HepG2 (cell line): ENCODE data around the gene DPAGT1. TPM values are rescaled to one million over a fixed set of nuclear protein-coding genes. Genes with fewer than 3 reads are reported as not detected.

Source experiments
- ASH2L ChIP-seq: fragments of 300-600, 200-600 bp; sonication (generic); IDR thresholded peaks from 2 replicates; pipeline ENCODE4 v1.7.0; 2017; ENCODE audit warnings: low read depth, mild to moderate bottlenecking, moderate library complexity, mixed read lengths, low read length; ENCODE audit not compliant: insufficient read length
- ETV5 ChIP-seq: IDR thresholded peaks from 2 replicates; pipeline ENCODE4 v1.6.1; 2018; ENCODE audit warnings: missing biosample characterization, missing genetic modification reagents, inconsistent platforms, borderline replicate concordance
- MBNL3 ChIP-seq: fragments of 250-450 bp; sonication (Bioruptor Pico); conservative IDR thresholded peaks from 2 replicates; pipeline ENCODE4 v1.8.0; 2022; ENCODE audit warnings: mild to moderate bottlenecking, inconsistent platforms
- PCBP1 ChIP-seq: fragments of 200-400 bp; formaldehyde crosslinking; IDR thresholded peaks from 2 replicates; pipeline ENCODE4 v1.6.1; 2017; ENCODE audit warnings: mild to moderate bottlenecking, low read depth, low read length, borderline replicate concordance
- PHF8 ChIP-seq: sonication (generic); formaldehyde crosslinking; IDR thresholded peaks from 2 replicates; pipeline ENCODE4 v1.5.0; 2020; ENCODE audit warnings: missing genetic modification reagents
- POLR2AphosphoS5 ChIP-seq: IDR thresholded peaks from 2 replicates; pipeline ENCODE4 v1.6.1; 2012; ENCODE audit warnings: low read depth, low read length
- RCOR2 ChIP-seq: IDR thresholded peaks from 2 replicates; pipeline ENCODE4 v1.6.1; 2016; ENCODE audit warnings: missing biosample characterization, missing genetic modification reagents
- RFX3 ChIP-seq: IDR thresholded peaks from 2 replicates; pipeline ENCODE4 v1.6.1; 2016; ENCODE audit warnings: missing biosample characterization, missing genetic modification reagents
- SALL2 ChIP-seq: sonication (generic); formaldehyde crosslinking; IDR thresholded peaks from 2 replicates; pipeline ENCODE4 v1.8.1; 2023; ENCODE audit warnings: mild to moderate bottlenecking, missing genetic modification reagents, inconsistent platforms
- SMC3 ChIP-seq: IDR thresholded peaks from 2 replicates; pipeline ENCODE4 v1.6.1; 2011; ENCODE audit warnings: low read length, improper control_type of control experiment
- SP1 ChIP-seq, 2 experiments: fragments of 450-650 bp in 1 of 2; sonication (generic) in 1 of 2; formaldehyde crosslinking in 1 of 2; IDR thresholded peaks; 2 replicates each; pipeline versions ENCODE4 v1.4.0 to v1.6.1; 2016 to 2020; ENCODE audit warnings: missing genetic modification reagents in 1 of 2
- STAG1 ChIP-seq: sonication (generic); formaldehyde crosslinking; IDR thresholded peaks from 2 replicates; pipeline ENCODE4 v1.4.0; 2020; ENCODE audit warnings: missing genetic modification reagents
- ZNF136 ChIP-seq: sonication (generic); formaldehyde crosslinking; IDR thresholded peaks from 2 replicates; pipeline ENCODE4 v1.8.1; 2022; ENCODE audit warnings: low read depth, mild to moderate bottlenecking, moderate library complexity, missing genetic modification reagents
- ZNF614 ChIP-seq: IDR thresholded peaks from 2 replicates; pipeline ENCODE4 v1.6.1; 2018; ENCODE audit warnings: missing biosample characterization, missing genetic modification reagents, inconsistent platforms, borderline replicate concordance
- ZNF629 ChIP-seq: sonication (generic); formaldehyde crosslinking; conservative IDR thresholded peaks from 2 replicates; pipeline ENCODE4 v1.5.0; 2020; ENCODE audit warnings: missing genetic modification reagents
- ZNF75D ChIP-seq: sonication (generic); formaldehyde crosslinking; IDR thresholded peaks from 2 replicates; pipeline ENCODE4 v1.8.1; 2023; ENCODE audit warnings: missing genetic modification reagents, mild to moderate bottlenecking, borderline replicate concordance
- ZNF790 ChIP-seq: sonication (generic); formaldehyde crosslinking; IDR thresholded peaks from 2 replicates; pipeline ENCODE4 v1.8.0; 2022; ENCODE audit warnings: missing genetic modification reagents, mild to moderate bottlenecking, borderline replicate concordance
- polyA plus RNA-seq, 8 experiments: library from polyadenylated mRNA; depleted of rRNA in 3 of 8; stranded (reverse) in 7 of 8; unstranded in 1 of 8; fragments of >200 nt; fragmentation: Illumina TruSeq in 4 of 8; extraction: Trizol in 4 of 8; gene quantifications; 2 replicates each; pipeline versions ENCODE4 v1.2.1 to v1.2.3, GENCODE V29; 2011 to 2016; ENCODE audit warnings: low read depth in 4 of 8, missing spikeins in 1 of 8, mixed read lengths in 1 of 8; ENCODE audit not compliant: insufficient read depth in 1 of 8
- total RNA-seq, 5 experiments: library from RNA; depleted of rRNA; stranded (reverse); fragments of >200 nt; fragmentation: Illumina TruSeq; extraction: Trizol; gene quantifications; 2 replicates each; pipeline ENCODE4 v1.2.3, GENCODE V29; 2016; ENCODE audit warnings: low read depth in 1 of 5
- TF ChIP-seq, protein P1 (sequence below): sonication (generic); formaldehyde crosslinking; IDR thresholded peaks from 2 replicates; pipeline ENCODE4 v1.8.1; 2023; ENCODE audit warnings: mild to moderate bottlenecking, missing genetic modification reagents, borderline replicate concordance
- TF ChIP-seq, protein P2 (sequence below): sonication (generic); formaldehyde crosslinking; IDR thresholded peaks from 2 replicates; pipeline ENCODE4 v1.4.0; 2020; ENCODE audit warnings: missing genetic modification reagents
- TF ChIP-seq, protein P3 (sequence below): IDR thresholded peaks from 2 replicates; pipeline ENCODE4 v1.6.1; 2018; ENCODE audit warnings: missing genetic modification reagents, mild to moderate bottlenecking, missing compliant biosample characterization
- TF ChIP-seq, protein P4 (sequence below): sonication (generic); formaldehyde crosslinking; IDR thresholded peaks from 2 replicates; pipeline ENCODE4 v1.4.0; 2020; ENCODE audit warnings: missing genetic modification reagents
- TF ChIP-seq, protein P5 (sequence below): sonication (generic); formaldehyde crosslinking; IDR thresholded peaks from 2 replicates; pipeline ENCODE4 v1.4.0; 2020; ENCODE audit warnings: missing genetic modification reagents

DPAGT1 gene
- total and polyA plus RNA-seq, 2 of the 13 experiments (the other 11 are each of a cell fraction or from before 2014, with no cell fraction given), result 37.6 to 70.7 TPM

DNA sequence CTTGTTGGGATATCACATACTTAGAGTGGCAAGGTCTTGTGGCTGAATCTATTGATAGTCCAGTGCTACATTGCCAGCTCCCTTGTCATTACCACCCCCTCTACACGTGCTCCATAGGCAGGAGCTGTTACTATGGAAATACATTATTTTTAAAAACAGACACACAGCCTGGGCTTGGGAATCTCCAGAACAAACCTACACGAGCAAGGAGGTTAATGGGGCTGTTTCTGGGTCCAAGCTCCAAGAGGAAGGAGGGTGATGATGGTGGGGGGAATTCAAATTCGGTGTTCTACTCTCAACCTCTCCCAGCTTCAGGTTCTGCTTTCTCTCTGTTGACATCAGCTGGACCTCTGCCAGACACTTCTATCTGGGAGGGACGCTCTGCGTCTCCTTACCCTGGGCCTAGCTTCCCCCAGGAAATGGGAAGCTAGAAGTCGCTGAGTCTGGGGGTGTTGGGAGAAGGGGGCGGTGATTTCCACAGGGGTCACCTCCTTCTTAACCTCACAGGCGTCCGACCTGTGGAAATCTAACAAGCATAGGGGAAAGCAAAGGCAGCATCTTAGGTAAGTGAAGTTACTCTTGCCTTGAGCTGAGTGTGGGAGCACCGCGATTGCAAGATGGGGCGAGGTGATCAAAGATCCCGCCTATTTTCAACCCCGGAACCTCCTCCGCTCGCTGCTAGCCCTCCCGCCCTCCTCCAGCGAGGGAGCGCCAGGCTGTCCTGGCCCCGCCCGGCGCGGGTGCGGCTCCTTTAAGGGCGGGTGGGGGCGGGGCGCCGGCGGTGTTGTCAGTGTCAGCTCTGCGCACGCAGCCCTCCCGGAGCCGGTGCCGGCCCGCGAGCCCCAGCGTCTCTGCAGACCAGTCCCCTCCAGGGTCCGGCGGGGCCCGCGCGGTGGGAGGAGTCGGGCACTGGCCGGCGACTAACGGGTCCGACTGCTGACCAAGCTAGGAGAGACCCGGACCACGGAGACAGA is 5.2 kb upstream of the DPAGT1 start, which contains the start of gene C2CD2L (continued):
- TF ChIP-seq, protein P1, sequence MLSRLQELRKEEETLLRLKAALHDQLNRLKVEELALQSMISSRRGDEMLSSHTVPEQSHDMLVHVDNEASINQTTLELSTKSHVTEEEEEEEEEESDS (CRISPR knock-in tag), result no peak
- no peak for TF ChIP-seq ZNF136 (CRISPR knock-in tag)
- TF ChIP-seq, protein P2, sequence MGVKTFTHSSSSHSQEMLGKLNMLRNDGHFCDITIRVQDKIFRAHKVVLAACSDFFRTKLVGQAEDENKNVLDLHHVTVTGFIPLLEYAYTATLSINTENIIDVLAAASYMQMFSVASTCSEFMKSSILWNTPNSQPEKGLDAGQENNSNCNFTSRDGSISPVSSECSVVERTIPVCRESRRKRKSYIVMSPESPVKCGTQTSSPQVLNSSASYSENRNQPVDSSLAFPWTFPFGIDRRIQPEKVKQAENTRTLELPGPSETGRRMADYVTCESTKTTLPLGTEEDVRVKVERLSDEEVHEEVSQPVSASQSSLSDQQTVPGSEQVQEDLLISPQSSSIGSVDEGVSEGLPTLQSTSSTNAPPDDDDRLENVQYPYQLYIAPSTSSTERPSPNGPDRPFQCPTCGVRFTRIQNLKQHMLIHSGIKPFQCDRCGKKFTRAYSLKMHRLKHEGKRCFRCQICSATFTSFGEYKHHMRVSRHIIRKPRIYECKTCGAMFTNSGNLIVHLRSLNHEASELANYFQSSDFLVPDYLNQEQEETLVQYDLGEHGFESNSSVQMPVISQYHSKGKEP, result no peak
- TF ChIP-seq ZNF75D, result no peak
- no peak for TF ChIP-seq SMC3
- no peak for TF ChIP-seq MBNL3 (CRISPR knock-in tag)
- TF ChIP-seq STAG1 (CRISPR knock-in tag), result no peak
- no peak for TF ChIP-seq ZNF614
- TF ChIP-seq, protein P3, sequence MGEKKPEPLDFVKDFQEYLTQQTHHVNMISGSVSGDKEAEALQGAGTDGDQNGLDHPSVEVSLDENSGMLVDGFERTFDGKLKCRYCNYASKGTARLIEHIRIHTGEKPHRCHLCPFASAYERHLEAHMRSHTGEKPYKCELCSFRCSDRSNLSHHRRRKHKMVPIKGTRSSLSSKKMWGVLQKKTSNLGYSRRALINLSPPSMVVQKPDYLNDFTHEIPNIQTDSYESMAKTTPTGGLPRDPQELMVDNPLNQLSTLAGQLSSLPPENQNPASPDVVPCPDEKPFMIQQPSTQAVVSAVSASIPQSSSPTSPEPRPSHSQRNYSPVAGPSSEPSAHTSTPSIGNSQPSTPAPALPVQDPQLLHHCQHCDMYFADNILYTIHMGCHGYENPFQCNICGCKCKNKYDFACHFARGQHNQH (CRISPR knock-in tag), result no peak
- TF ChIP-seq, protein P4, sequence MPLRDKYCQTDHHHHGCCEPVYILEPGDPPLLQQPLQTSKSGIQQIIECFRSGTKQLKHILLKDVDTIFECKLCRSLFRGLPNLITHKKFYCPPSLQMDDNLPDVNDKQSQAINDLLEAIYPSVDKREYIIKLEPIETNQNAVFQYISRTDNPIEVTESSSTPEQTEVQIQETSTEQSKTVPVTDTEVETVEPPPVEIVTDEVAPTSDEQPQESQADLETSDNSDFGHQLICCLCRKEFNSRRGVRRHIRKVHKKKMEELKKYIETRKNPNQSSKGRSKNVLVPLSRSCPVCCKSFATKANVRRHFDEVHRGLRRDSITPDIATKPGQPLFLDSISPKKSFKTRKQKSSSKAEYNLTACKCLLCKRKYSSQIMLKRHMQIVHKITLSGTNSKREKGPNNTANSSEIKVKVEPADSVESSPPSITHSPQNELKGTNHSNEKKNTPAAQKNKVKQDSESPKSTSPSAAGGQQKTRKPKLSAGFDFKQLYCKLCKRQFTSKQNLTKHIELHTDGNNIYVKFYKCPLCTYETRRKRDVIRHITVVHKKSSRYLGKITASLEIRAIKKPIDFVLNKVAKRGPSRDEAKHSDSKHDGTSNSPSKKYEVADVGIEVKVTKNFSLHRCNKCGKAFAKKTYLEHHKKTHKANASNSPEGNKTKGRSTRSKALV, result 0 out of 2 replicates have a peak, but pooled peaks have one; percentile 54
- TF ChIP-seq PCBP1, result no peak
- no peak for TF ChIP-seq RFX3 (CRISPR knock-in tag)
- no peak for TF ChIP-seq ETV5
- no peak for TF ChIP-seq ZNF629 (CRISPR knock-in tag)
- no peak; the same call in 1 of the 2 replicates for TF ChIP-seq SALL2 (CRISPR knock-in tag)
- no peak for TF ChIP-seq ZNF790 (CRISPR knock-in tag)
- TF ChIP-seq ASH2L, result no peak
- TF ChIP-seq, protein P5, sequence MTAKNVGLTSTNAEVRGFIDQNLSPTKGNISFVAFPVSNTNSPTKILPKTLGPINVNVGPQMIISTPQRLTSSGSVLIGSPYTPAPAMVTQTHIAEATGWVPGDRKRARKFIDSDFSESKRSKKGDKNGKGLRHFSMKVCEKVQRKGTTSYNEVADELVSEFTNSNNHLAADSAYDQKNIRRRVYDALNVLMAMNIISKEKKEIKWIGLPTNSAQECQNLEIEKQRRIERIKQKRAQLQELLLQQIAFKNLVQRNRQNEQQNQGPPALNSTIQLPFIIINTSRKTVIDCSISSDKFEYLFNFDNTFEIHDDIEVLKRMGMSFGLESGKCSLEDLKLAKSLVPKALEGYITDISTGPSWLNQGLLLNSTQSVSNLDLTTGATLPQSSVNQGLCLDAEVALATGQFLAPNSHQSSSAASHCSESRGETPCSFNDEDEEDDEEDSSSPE (CRISPR knock-in tag), result peak; percentile 53; the same call in 1 of the 2 replicates
- 0 out of 2 replicates have a peak, but pooled peaks have one; percentile 37 for TF ChIP-seq POLR2AphosphoS5
- no peak for TF ChIP-seq RCOR2 (CRISPR knock-in tag)
- TF ChIP-seq PHF8 (CRISPR knock-in tag), result peak; percentile 58
- no peak for TF ChIP-seq SP1 (IDR thresholded peaks at IDR 0.05)
- peak; percentile 42; the same call in 1 of the 2 replicates for TF ChIP-seq SP1 (CRISPR knock-in tag; IDR thresholded peaks at IDR 0.05)
